ENCODE results near the gene U2AF2.

GRCh38 chr19:55675661-55676354, 21.0 kb downstream of the U2AF2 start:
- no peak for TF ChIP-seq CTCF (IDR thresholded peaks at IDR 0.05; ENCODE audit: low read depth, low read length)
- no peak for TF ChIP-seq EZH2phosphoT487 (IDR thresholded peaks at IDR 0.05; ENCODE audit: low read depth)

Data from OCI-LY3 (cell line).